Nephron progenitor cell (in vitro differentiated cells): ENCODE measurements around the gene AHI1.
A peak's percentile ranks its signal among the peaks of the same experiment; 100 is the strongest.

Source experiments
- DNase-seq: peaks from one replicate; pipeline ENCODE4 v3.0.0; 2021
- H3K27ac Mint-ChIP-seq: 2 replicates; pipeline ENCODE4 v1.8.0; 2021; ENCODE audit warnings: mild to moderate bottlenecking, moderate library complexity, mixed read lengths
- H3K27me3 Mint-ChIP-seq: 2 replicates; pipeline ENCODE4 v1.8.0; 2021; ENCODE audit warnings: mild to moderate bottlenecking, low read depth, mixed read lengths; ENCODE audit not compliant: poor library complexity
- H3K36me3 Mint-ChIP-seq: 2 replicates; pipeline ENCODE4 v1.8.0; 2021; ENCODE audit warnings: low read depth, mixed read lengths
- H3K4me1 Mint-ChIP-seq: 2 replicates; pipeline ENCODE4 v1.8.0; 2021; ENCODE audit warnings: mixed read lengths
- H3K4me3 Mint-ChIP-seq: 2 replicates; pipeline ENCODE4 v1.8.0; 2021; ENCODE audit warnings: mild to moderate bottlenecking, moderate library complexity, mixed read lengths
- H3K9me3 Mint-ChIP-seq: 2 replicates; pipeline ENCODE4 v1.8.0; 2021; ENCODE audit warnings: mild to moderate bottlenecking, moderate library complexity, mixed read lengths
- CTCF ChIP-seq: fragments of 200-600 bp; sonication (generic); IDR thresholded peaks from 2 replicates; pipeline ENCODE4 v1.5.0; 2021; ENCODE audit warnings: antibody characterized with exemption

AHI1 gene

DNA sequence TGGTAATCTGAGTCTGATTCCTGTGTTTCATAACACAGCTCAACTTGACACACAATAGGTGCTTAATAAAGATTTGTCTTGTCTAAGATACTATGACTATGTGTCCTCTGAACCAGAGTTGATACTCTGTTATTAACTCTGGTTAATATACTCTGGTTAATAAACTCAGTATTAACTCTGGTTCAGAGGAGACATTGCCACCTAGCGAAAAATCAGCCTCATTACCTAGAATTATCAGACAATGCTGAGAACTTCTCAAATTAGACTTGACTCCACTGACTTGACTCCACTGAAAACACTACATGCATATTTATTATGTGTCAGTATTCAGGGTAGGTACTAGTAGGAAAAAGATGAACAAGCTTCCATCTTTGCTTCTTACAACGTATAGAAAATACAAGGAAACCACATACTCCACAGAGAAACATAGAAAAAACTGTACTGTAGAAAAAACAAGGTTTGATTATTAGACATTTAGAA is 73.9 kb downstream of the AHI1 start:
- TF ChIP-seq CTCF: peak; percentile 67
- no peak overlapping the region for H3K27ac Mint-ChIP-seq
- H3K9me3 Mint-ChIP-seq: no peaks in the 10 kb centered on the region
- no peak overlapping the region for H3K4me3 Mint-ChIP-seq
- no peaks in the 10 kb centered on the region for H3K36me3 Mint-ChIP-seq
- H3K4me1 Mint-ChIP-seq: no peaks in the 10 kb centered on the region
- no peak for DNase-seq
- no peaks in the 10 kb centered on the region for H3K27me3 Mint-ChIP-seq

DNA sequence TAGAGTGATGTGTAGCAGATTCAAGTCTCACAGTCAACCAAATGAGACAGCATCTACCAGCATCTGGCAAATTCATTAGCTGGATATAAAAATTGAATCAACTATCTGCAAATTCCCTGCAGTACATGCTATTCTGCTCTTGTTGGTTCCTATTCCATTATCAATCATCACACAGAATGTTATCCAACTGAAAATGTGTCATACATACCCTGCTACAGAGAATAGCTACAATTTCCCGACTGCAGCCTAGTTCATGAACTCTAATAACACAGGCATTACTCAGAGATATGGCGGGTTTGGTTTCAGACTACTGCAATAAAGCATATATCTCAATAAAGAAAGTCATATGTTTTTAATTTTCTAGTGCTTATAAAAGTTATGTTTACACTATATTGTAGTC is 78.4 kb downstream of the AHI1 start:
- Mint-ChIP-seq H3K4me3 (no peak overlapping the region), H3K27ac (no peak overlapping the region), H3K27me3 (no peaks in the 10 kb centered on the region), H3K4me1 (no peaks in the 10 kb centered on the region), H3K36me3 (peaks cover 6% of the 10 kb centered on the region), H3K9me3 (no peaks in the 10 kb centered on the region)
- no peak for TF ChIP-seq CTCF
- no peak for DNase-seq

GRCh38 chr6:135418040-135418760 is 79.3 kb downstream of the AHI1 start:
- no peak overlapping the region for H3K4me3 Mint-ChIP-seq
- DNase-seq: no peak
- H3K36me3 Mint-ChIP-seq: peaks cover 6% of the 10 kb centered on the region
- TF ChIP-seq CTCF: no peak
- no peaks in the 10 kb centered on the region for H3K9me3 Mint-ChIP-seq
- no peak overlapping the region for H3K27ac Mint-ChIP-seq
- H3K27me3 Mint-ChIP-seq: no peaks in the 10 kb centered on the region
- H3K4me1 Mint-ChIP-seq: no peaks in the 10 kb centered on the region

- no peaks in the 10 kb centered on the region for H3K27me3 Mint-ChIP-seq
- H3K9me3 Mint-ChIP-seq: no peaks in the 10 kb centered on the region
- H3K27ac Mint-ChIP-seq: no peak overlapping the region
- H3K4me1 Mint-ChIP-seq: no peaks in the 10 kb centered on the region
- no peak overlapping the region for H3K4me3 Mint-ChIP-seq
- H3K36me3 Mint-ChIP-seq: peaks cover 12% of the 10 kb centered on the region
- TF ChIP-seq CTCF: no peak
- no peak for DNase-seq
These were observed 84.8 kb downstream of the AHI1 start for GRCh38 chr6:135412761-135413160.

GRCh38 chr6:135411849-135412248 is 85.7 kb downstream of the AHI1 start:
- no peaks in the 10 kb centered on the region for H3K27me3 Mint-ChIP-seq
- peaks cover 12% of the 10 kb centered on the region for H3K36me3 Mint-ChIP-seq
- no peaks in the 10 kb centered on the region for H3K9me3 Mint-ChIP-seq
- no peak overlapping the region for H3K4me3 Mint-ChIP-seq
- DNase-seq: no peak
- no peaks in the 10 kb centered on the region for H3K4me1 Mint-ChIP-seq
- no peak for TF ChIP-seq CTCF
- no peak overlapping the region for H3K27ac Mint-ChIP-seq

DNA sequence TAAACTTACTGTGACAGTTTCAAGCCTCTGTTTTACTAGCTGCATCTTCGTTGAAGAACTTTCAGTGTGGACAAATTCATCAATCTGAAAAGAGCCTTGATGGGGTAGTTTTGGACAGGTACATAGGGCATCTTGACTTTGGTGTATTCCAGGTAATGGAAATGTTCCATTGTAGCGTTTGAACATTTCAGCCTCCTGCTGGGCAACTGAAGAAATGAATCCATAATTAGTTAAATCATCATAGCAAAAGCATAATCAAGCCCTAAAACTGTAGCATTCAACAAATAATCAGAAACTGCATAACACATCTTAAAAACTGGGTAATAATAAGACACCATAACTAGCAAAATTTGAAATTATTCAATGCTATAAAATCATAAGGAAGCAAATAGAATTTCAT is 86.2 kb downstream of the AHI1 start:
- Mint-ChIP-seq H3K9me3 (no peaks in the 10 kb centered on the region), H3K27ac (no peak overlapping the region), H3K4me1 (no peaks in the 10 kb centered on the region), H3K4me3 (no peak overlapping the region), H3K36me3 (peaks cover 12% of the 10 kb centered on the region), H3K27me3 (no peaks in the 10 kb centered on the region)
- TF ChIP-seq CTCF: no peak
- no peak for DNase-seq
